GM19324 (cell line): ENCODE measurements around the gene STOX2.
"Not testable (repeated sequence)": the region's sequence is repeated elsewhere in the genome, so short reads cannot be mapped to it uniquely, and the experiment has no call there.

ENCODE experiments used
- ATAC-seq: cut with Tn5 transposase; IDR thresholded peaks from one replicate; pipeline ENCODE4 v1.9.1; 2021; ENCODE audit warnings: mild to moderate bottlenecking, moderate library complexity; ENCODE audit not compliant: unreplicated experiment, low FRiP score

Gene STOX2

DNA sequence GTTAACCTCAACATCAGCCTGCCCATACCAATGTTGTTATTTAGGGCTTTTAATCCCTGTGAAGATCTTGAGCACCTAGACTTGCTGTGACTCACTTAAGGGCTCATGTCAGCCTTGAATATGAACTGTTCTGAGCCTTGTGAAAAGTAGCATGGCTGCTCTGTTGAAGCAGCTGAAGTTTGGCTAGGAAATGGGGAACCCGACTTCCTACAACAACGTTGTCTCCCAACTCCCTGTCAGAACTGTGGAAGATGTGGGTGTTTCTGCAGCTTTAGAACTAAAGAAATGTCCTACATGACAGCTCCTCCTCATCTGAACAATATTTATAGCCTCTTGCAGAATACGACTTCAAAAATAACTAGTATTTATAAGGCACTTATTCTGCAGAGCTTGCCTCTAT is 27.5 kb downstream of the STOX2 start:
- no peak for ATAC-seq

DNA sequence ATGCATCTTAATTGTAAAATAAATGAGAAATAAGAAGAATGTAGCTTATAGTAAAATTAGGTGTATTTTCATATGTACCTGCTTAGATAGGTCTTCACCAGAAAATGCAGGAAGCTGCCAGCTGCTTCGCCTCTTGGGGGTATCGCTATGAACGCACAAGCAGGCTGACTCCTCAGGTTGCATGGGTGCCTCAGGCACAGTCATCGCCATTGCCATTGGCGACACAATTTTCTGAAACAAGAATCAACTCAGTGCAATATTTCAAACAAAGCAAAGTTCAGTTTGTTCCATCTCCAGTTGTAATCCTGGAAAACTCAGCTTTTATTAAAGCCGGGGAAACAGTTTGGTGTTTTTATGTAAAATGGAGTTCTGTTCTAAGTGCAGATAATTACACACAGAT is 29.7 kb downstream of the STOX2 start:
- ATAC-seq = no peak

DNA sequence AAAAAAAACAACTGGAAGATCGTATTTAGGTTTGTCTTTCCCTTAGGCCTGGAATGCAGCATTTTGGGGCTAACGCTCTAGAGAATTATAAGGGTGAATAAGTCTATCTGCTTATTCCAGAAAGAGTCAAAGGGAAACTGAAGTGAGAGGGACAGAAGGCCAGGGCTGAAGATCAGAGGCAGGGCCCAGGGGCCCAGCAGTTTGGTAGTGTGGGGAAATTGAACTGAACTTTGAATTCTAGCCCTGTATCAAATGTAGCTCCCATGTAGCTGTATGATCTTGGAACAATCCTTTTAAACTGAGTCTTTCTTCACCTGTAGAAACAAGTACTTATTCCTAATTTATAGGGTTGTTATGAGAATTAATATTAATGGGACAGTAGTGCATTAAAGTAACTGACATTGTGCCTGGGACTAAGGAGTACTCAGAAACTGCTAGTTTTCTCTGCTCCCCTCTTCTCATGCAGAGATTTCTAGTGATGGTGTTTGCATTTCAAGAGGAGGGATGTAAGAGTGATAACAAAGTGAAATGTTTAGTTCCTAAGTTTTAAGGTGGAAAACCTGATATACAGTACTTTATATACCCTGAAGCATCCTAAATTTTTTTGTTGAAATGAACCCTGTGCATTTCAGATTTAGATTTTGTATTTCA is 30.4 kb downstream of the STOX2 start:
- no peak for ATAC-seq

DNA sequence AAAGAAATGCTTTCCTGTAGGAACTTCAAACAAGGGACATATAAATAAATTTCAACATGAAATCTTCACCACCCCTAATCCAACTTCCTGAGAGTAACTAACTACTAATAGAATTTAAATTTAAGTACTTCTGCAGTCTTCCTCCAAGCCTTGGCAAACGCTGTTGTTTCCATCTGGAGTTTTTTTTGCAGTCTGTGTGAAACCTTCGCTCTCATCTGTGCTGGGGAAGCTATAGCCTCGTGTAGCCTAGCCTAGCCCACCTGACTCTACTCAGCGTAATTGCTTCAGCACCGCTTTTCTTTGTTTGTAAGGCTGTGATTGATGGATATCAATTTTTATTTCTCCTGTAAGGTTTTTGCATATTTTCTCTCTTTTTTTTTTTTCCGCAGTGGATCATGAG is 30.9 kb downstream of the STOX2 start:
- no peak for ATAC-seq

DNA sequence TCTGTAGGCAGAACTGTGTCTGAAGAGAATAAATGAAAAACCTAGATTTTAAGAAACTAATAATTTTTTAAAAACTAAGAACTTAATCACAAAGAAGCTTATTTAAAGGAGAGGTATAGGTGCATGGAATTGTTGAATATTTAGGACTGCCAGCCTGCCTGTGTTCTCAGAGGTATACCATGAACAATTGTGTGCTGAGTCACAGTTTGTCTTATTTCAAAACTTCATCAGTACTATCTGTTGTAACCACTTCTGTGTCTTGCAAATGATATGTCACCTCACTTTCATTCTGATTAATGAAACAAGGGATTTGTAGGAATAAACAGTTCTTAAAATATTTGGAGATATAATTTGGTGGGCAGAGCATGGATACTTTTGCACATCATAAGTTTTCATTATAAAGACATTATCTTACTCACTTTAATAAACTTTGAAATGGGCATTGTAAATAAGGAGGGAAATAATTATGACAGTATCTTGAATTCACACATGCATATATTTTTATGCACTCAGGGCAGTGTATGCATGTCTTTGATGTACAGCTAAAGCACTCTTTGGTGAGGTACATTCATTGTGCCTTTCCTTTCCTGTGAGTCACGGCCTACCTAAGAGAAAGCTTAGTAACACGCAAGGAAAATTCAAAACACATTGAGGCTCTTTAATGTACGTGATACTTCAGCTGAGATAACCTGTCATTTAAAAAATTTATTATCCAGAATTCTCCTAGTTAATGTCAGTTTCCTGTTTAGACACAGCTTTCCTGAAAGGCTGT is 31.7 kb downstream of the STOX2 start:
- no peak for ATAC-seq

DNA sequence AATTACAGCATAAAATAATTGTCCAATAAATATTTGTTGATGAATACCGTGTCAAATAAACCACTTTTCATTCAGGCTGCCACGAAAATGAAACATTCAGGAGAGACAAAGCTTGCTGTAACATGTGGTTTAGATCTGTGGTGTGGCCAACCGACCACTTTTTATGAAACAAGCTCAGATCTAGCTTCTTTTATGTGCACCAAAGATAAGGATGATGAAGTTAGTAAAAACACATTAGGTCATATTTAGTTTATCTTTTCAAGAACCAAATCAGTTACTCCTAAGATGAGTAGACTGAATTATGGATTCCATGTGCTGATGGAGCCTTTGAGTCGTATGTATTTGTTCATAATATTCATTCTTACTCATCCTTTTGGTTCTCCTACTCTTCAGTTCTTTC is 35.8 kb downstream of the STOX2 start:
- ATAC-seq = no peak

DNA sequence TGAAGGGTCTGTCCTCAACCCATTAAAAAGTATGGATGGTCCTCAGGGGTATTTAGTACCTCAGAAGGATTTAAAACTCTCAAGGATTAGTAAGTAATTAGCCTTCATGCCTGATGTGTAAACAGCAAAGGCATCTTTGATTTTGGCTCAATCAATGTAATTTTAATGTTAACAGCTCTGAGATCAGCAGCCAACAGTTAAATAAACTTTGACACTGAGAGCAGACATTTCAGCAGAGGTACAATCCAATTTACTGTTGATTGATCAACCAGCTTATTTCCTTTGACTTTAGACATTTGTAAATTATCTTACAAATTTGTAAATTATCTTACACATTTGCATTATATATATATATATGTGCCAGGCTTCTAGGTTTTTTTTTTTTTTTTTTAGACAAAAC is 36.9 kb downstream of the STOX2 start:
- no peak for ATAC-seq

DNA sequence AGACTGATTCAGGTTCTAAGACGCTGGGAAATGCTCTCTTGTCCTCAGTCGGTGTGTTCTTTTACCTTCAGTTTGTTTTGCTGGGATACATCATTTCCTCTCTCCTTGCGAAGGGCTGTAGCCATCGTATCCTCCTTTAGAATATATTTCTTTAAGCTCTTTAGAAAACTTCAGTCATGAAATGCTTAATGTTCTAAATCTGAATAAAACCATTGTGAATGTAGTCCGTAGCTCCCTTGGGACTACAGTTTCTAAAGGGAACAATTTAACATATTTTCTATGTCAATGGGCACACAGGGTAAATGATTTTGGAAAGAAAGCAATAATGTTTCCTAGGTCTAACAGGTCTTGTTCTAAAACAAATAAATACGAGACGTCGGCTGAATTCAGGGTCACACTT is 40.6 kb downstream of the STOX2 start:
- no peak for ATAC-seq

DNA sequence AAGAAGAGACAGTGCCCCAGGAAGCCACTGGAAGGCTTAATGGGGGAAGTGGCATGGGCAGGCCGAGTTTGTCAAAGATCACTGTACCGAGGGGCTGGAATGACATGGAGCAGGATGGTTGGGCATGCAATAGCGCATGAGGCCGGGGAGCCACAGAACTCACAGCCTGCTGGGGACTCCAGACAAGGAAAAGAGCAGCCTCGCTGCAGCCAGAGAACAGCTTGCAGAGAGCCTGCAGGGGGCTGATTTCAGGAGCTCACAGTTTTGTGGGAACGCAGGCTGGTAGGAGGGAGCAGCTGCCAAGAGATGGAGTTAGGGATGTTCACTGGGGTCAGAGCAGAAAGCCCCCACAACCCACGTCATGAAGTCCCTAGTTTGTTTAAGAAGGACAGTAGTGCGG is 45.4 kb downstream of the STOX2 start:
- no peak for ATAC-seq

DNA sequence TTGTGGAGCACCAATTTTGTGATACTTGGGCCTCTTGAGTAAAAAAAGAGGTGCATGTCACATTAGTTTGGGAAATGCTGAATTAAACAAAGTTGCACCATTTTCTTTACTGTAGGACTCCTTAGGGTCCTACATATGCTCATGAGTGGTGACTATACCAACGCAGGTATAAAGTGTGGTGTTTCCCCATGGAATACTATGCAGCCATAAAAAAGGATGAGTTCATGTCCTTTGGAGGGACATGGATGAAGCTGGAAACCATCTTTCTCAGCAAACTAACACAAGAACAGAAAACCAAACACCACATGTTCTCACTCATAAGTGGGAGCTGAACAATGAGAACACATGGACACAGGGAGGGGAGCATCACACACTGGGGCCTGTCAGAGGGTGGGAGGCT is 47.5 kb downstream of the STOX2 start:
- ATAC-seq = not testable (repeated sequence)

DNA sequence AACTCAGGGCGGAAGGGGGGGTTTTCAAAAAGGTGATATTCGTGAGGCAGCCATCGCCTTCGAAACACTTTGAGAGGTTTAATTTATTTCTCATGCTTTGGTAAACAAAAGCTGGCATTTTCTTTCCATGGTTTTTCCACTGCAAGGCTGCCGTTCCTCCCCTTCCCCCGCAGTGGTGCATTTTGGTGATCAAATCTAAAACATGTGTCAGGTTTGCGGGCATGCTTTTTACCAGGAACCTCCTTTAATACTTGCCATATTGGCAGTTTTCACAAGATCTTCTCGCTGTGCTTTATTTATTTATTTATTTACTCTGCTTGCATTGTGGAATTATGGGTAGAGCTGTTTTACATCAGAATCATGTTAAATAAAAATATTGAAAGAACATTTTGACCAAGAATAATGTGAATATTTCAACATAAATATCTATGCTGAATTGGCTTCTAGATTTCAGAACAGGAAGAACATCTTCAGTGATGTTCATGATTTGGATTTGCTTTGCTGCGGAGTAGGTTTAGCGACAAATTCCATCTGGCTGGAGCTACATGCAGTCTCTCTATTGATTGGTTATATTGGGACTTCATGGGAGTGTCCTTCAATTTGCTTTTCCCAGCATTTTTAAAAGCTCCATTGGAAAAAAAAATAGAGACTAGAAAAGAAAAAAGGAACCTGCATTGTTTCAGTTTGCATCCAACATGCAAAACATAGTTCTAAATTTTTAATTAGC is 54.4 kb downstream of the STOX2 start:
- ATAC-seq = no peak

DNA sequence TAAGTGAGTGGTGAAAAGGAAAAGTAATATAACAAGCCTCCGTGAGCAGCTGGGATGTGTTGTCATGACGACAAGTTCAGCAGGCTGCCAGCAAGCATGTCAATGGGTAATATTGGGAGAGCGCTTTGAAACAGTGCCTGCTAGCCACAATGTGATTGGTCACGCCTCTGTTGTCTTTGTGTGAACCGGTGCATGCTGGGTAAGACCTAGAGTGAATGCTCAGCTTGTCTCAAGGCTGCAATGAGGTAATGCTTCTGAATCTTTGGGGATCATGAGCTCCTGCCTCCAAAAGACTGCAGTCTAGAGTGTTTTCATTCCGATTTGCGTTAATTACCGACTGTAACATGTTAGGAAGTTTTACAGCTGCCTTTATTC is 54.9 kb downstream of the STOX2 start:
- no peak for ATAC-seq

DNA sequence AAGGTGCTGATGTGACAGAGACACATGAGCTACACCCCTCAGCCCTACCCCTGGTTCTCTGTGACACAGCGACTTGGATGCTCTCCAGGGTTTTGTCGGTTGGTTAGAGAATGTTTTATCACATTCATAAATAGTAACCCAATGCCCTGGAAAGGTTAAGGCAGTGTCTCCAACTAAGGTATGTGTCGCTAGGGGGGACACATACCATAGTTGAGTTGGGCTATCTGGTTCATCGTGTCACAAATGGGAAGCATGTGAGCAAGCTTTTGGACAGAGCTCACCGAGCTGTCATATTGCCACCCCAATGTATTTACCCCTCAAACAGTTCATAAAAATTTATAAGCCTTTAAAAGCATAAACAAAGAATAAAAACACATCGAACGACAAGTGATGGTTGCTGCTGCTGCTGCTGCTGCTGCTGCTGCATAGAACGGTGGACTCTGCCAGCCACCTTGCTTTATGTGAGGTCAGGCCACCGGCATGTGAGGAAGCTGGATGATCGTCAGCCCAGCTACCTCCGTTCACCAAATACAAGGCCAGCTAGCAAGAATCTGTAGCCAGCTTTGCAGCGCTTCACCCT is 55.9 kb downstream of the STOX2 start:
- no peak for ATAC-seq

DNA sequence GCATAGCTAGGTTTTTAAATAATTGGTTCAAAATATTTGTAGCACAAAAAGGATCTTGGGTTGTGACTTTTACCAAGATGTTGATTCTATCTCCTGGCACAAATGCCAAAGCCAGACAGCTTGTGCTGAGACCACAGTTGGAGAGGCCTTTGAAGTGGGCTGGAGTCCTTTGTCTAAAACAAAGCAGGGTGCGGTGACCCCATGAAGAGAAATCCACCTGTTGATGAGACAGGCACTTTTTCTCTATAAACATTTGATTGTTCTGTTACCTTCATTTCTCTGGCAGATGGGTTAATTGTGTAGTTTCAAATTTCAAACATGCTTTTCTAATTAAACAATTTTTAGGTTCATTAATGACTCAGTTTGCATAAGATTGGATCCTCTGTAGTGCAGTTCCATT is 56.7 kb downstream of the STOX2 start:
- ATAC-seq = no peak

DNA sequence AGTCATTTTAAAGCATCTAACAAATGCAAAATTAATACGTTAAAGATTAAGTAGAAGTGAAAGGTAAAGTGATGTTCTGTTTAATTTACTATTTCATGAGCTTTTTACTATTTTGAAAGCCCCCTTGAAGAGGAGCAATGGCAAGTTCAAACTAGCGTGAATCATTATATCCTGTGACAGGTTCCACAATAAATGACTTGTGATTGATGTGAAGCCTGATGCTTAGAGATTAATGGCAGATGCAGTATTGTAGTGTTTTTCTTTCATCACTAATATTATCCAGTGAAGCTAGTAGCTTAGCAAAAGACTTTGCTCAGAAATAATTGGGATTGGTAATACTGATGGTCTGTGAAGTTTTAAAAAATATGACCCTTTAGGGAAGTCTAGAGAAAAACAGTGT is 57.3 kb downstream of the STOX2 start:
- ATAC-seq = no peak

DNA sequence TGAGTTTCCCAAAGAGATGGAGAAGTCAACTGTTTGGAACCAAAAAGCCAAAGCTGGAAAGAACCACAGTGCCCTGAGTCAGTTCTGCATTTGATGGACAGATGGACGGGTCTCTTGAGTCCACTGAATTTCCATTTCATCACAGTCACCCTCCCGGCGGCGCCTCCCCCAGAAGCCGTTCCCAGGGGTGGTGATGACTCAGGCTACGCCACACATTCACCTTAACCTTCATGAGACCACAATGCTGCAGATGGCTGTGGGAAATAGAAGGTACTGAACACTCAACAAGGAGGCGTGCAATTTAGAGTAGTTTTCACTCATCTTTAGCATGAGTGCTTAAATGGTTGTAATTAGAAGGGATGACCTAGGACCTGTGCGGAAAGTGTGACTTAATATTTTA is 61.3 kb downstream of the STOX2 start:
- no peak for ATAC-seq

DNA sequence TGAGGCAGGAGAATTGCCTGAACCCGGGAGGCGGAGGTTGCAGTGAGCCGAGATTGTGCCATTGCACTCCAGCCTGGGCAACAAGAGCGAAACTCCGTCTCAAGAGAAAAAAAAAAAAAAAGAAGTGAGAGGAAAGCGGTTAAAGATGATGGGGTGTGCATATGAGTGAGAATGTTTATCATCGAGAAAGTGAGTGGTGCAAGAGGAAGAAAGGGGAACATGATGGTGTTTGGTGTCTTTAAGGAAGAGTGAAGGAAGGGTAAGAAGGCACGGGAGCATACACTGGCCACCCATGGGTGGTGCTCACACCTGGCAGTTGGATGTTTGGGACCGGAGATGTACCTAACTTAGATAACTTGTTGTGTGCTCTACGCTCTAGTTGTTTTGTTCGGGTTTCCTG is 62.2 kb downstream of the STOX2 start:
- no peak for ATAC-seq

DNA sequence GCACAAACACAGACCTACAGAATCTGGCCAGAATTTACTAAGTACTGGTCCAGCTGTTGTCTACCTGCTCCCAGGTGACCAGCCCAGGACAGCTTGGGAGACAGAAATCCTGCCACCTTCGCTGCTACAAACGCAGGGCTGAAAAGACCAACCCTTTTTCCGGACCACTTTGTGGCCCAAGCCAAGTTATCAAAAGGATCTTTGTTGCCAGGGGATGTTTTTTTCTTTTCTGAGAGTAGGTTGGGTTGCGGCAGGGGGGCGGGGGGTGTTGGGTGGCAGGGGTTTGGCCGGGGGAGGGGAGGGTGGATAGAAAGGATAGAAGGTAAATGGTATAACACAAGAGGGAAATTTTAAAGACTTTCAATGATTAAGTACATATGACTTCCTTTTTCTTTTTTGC is 63.4 kb downstream of the STOX2 start:
- no peak for ATAC-seq

DNA sequence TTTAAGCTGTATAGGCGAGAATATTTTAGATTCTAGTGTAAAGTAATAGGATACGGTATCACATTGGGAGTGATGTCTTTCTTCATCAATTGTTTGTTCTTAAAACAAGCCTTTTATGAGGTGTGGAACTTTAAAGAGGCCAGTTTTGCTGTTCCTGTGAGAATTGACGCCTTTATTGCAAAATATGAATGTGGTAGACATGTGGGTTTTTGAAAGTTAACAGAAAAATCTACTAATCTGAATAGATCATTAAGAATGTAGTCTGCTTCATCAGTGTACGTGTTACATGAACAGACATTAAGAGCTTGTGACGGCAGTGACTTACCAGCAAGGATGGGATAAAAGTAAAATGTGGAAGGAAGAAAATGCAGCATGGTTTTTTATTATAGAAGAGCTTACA is 63.8 kb downstream of the STOX2 start:
- ATAC-seq = no peak

DNA sequence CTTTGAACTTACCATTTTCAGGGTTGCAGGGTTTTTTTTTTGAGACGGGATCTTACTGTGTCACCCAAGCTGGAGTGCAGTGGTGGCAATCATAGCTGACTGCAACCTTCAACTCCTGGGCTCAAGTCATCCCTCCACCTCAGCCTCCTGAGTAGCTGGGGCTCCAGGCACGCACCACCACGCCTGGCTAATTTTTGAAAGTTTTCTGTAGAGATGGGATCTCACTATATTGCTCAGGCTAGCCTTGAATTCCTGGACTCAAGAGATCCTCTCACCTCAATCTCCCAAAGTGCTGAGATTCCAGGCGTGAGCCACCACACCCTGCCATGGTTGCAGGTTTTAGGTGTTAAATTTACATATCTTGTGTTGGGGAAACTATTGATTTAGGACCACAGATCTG is 64.5 kb downstream of the STOX2 start:
- ATAC-seq = no peak

DNA sequence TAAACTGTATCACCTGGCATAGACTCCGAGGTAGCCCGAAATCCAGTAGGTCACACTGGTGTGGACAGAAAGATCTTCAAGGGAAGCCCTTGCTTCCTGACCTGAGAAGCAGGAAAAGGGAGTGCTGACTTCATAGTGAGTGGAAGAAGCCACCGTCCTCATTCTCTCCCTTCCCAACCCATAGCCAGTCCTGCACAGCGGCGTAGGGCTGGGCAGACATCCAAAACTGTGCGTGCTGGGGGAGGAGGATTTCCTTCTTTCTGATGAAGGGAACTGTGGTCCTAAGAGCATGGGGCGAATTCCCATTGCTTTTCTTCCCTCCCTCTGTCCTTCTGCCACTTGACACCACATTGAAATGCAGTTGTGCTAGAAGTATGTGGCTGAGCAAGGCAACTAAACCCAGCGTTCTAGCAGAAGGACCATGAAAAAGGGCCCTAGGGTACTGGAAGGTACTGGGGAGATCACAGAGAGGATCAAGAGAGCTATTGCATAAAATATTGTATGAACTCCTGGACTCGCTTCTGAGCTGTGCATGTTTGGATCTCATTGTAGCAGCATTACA is 66.9 kb downstream of the STOX2 start:
- no peak for ATAC-seq
